Measurements from ENCODE around the gene INTS2. TPM values are rescaled to one million over a fixed set of nuclear protein-coding genes. Genes with fewer than 3 reads are reported as not detected.

Gene INTS2
- polyA plus RNA-seq, 2 of the 4 experiments (the other 2 are of a cell fraction): 14.0 to 35.0 TPM

DNA sequence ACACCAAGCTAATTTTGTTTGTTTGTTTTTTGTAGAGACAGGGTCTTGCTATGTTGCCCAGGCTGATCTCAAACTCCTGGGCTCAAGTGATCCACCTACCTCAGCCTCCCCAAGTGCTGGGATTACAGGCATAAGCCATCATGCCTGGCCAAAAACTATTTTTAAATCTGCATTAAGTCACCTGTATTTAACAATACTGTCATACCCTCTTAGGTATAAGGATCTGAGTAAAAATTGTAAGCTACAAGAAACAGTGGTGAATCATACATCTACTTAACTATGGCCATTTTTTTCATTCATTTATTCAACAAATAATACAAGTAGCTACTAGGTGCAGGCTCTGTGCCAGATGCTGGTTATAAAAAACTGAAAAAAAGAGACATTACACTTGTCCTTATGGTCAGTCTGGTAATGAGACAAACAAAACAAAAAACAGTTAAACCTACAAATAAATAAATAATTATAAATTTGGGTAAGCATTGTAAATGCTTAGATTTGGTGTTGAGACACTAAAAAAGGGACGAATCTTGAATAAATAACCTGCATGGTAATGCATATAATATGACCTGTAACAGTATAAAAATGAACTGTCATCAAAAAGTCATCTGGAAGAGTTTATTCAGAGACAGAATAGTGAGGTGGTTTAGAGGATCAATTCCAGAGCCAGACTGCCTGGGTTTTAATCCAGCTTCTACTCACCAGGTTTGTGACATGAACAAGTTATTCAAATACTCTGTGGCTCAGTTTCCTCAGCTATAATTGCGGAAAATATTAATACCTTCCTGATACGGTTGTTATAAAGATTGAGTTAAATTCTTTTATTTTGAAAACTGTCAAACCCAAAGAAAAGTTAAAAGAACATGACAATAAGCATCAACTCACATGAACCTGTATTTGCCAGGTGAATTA is 91.3 kb downstream of the INTS2 start:
- CTCF ChIA-PET: interaction anchor here (0.6 to 2.1 kb wide), 60 partner anchors 9 to 1295 kb away, joined by 3 to 56 read pairs (median 4); no protein-coding TSS in a partner anchor
- no peak overlapping the region for H3K27ac ChIP-seq
- ATAC-seq (no peak), FAIRE-seq (no peak), DNase-seq (ENCODE audit: low read depth in 1 of 2, low spot score in 1 of 2) (no peak)
- H3K4me2 ChIP-seq: no peak overlapping the region
- no peaks in the 10 kb centered on the region for H3K9me3 ChIP-seq
- H3K4me1 ChIP-seq: peaks cover 23% of the 10 kb centered on the region
- POLR2A ChIA-PET: interaction anchor here (0.6 to 0.8 kb wide), 2 partner anchors 241 to 424 kb away, joined by 4 to 6 read pairs; no protein-coding TSS in a partner anchor
- TF ChIP-seq MAFK (IDR thresholded peaks at IDR 0.05; ENCODE audit: partially characterized antibody) (peak; percentile 70), HDAC2 (IDR thresholded peaks at IDR 0.05) (no peak)
- H3K4me3 ChIP-seq: no peak overlapping the region
- 70% methylated on average over 3 of the region's 3 CpGs for WGBS (ENCODE audit: missing lambda C conversion rate)

GRCh38 chr17:61835606-61836005 is 92.2 kb downstream of the INTS2 start:
- no peak for ATAC-seq

DNA sequence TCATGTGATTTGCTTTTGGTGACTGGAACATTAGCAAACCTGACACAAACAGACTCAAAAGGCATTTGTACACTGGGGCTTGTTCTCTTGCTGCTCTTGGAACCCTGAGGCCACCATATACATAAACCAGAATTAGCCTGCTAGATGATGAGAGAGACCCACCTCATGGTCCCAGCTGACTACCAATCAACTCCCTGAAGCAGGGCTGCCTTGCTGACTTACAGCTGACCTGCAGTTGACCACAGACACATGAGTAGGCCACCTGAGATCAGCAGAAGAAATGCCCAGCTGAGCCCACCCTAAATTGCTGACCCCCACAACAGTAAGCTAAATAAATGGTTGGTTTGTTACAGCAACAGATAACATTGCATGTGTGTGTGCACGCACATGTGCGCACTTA is 93.2 kb downstream of the INTS2 start:
- ATAC-seq (no peak), FAIRE-seq (no peak)
- POLR2A ChIA-PET: interaction anchor here (1.4 kb wide), 1 partner anchor 422 kb away, joined by 4 read pairs; no protein-coding TSS in a partner anchor
- TF ChIP-seq CHD4 (IDR thresholded peaks at IDR 0.05; ENCODE audit: borderline replicate concordance) (no peak), ATOH8 (CRISPR knock-in tag; IDR thresholded peaks at IDR 0.05; ENCODE audit: low read depth) (no peak), JUNB (IDR thresholded peaks at IDR 0.05) (no peak), NPAS2 (CRISPR knock-in tag; IDR thresholded peaks at IDR 0.05; ENCODE audit: borderline replicate concordance) (no peak), FOXS1 (CRISPR knock-in tag; IDR thresholded peaks at IDR 0.05) (no peak), POLR2AphosphoS2 (conservative IDR thresholded peaks at IDR 0.05; ENCODE audit: low read length) (no peak), PHF8 (IDR thresholded peaks at IDR 0.05; ENCODE audit: borderline replicate concordance, low read depth) (no peak), ZSCAN20 (CRISPR knock-in tag; IDR thresholded peaks at IDR 0.05) (no peak), TFCP2L1 (CRISPR knock-in tag; IDR thresholded peaks at IDR 0.05) (no peak), E2F6 (IDR thresholded peaks at IDR 0.05; ENCODE audit: borderline replicate concordance, low read depth) (no peak)
- TF ChIP-seq, protein P1, sequence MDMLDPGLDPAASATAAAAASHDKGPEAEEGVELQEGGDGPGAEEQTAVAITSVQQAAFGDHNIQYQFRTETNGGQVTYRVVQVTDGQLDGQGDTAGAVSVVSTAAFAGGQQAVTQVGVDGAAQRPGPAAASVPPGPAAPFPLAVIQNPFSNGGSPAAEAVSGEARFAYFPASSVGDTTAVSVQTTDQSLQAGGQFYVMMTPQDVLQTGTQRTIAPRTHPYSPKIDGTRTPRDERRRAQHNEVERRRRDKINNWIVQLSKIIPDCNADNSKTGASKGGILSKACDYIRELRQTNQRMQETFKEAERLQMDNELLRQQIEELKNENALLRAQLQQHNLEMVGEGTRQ (IDR thresholded peaks at IDR 0.05): no peak

More at GRCh38 chr17:61835606-61836005, 92.2 kb downstream of the INTS2 start:
- TF ChIP-seq KDM5A (IDR thresholded peaks at IDR 0.05) (no peak), MAX (IDR thresholded peaks at IDR 0.05) (no peak), PHF8 (IDR thresholded peaks at IDR 0.05; ENCODE audit: borderline replicate concordance, low read depth) (no peak), CHD4 (IDR thresholded peaks at IDR 0.05; ENCODE audit: borderline replicate concordance) (no peak), RCOR1 (IDR thresholded peaks at IDR 0.05; ENCODE audit: low read depth, low read length) (no peak), MYC (IDR thresholded peaks at IDR 0.05; ENCODE audit: borderline replicate concordance, low read length) (no peak), NR3C1 (IDR thresholded peaks at IDR 0.05) (no peak), CBX2 (IDR thresholded peaks at IDR 0.05; ENCODE audit: borderline replicate concordance, low read depth) (no peak), SMC3 (IDR thresholded peaks at IDR 0.05) (no peak), EHMT2 (IDR thresholded peaks at IDR 0.05; ENCODE audit: low read depth) (no peak), RARB (CRISPR knock-in tag; IDR thresholded peaks at IDR 0.05) (no peak), CEBPB (IDR thresholded peaks at IDR 0.05) (no peak), BCL3 (IDR thresholded peaks at IDR 0.05) (no peak), E2F6 (IDR thresholded peaks at IDR 0.05; ENCODE audit: borderline replicate concordance, low read depth) (no peak), ELK1 (IDR thresholded peaks at IDR 0.05; ENCODE audit: low read depth, low read length) (no peak), HOXA7 (CRISPR knock-in tag; IDR thresholded peaks at IDR 0.05) (no peak), ZFP36 (IDR thresholded peaks at IDR 0.05; ENCODE audit: borderline replicate concordance, partially characterized antibody) (no peak), HOXB13 (CRISPR knock-in tag; IDR thresholded peaks at IDR 0.05; ENCODE audit: low read depth) (no peak)
- H3K4me2 ChIP-seq: no peak overlapping the region
- H3K4me3 ChIP-seq: no peak overlapping the region
- no peaks in the 10 kb centered on the region for H3K9me3 ChIP-seq
- 89% methylated on average over 1 of the region's 1 CpG for WGBS (ENCODE audit: missing lambda C conversion rate)
- no peak for DNase-seq (ENCODE audit: low read depth in 1 of 2, low spot score in 1 of 2)
- no peak for FAIRE-seq
- H3K27ac ChIP-seq: no peak overlapping the region
- peaks cover 23% of the 10 kb centered on the region for H3K4me1 ChIP-seq
- ChIA-PET CTCF (interaction anchor here (0.7 to 2.1 kb wide), 7 partner anchors 200 to 1115 kb away, joined by 3 to 56 read pairs (median 8); no protein-coding TSS in a partner anchor), POLR2A (no interaction called here)

More for the DNA sequence above, 93.2 kb downstream of the INTS2 start:
- no peak overlapping the region for H3K4me2 ChIP-seq
- no peaks in the 10 kb centered on the region for H3K9me3 ChIP-seq
- CTCF ChIA-PET: interaction anchor here (0.8 to 3.1 kb wide), 9 partner anchors 10 to 445 kb away, joined by 3 to 40 read pairs (median 6); no protein-coding TSS in a partner anchor
- H3K27ac ChIP-seq: 0 out of 6 replicates have a peak overlapping the region, but pooled peaks of 1 of the 2 experiments have one; percentile 6
- 94% methylated on average over 2 of the region's 2 CpGs for WGBS (ENCODE audit: missing lambda C conversion rate)
- DNase-seq (ENCODE audit: low read depth in 1 of 2, low spot score in 1 of 2): no peak
- H3K4me1 ChIP-seq: peaks cover 23% of the 10 kb centered on the region
- no peak overlapping the region for H3K4me3 ChIP-seq
